GM18526 (cell line): ENCODE measurements around the gene ZMYND11.

ENCODE experiments used
- POLR2A ChIP-seq: IDR thresholded peaks from 3 replicates; pipeline ENCODE4 v1.6.1; 2011; ENCODE audit not compliant: insufficient read length; ENCODE audit errors: extremely low read depth

ZMYND11 gene

GRCh38 chr10:215444-215843, 80.2 kb downstream of the ZMYND11 start:
- TF ChIP-seq POLR2A: no peak

- no peak for TF ChIP-seq POLR2A
Observed at GRCh38 chr10:218798-219197, 83.5 kb downstream of the ZMYND11 start.

DNA sequence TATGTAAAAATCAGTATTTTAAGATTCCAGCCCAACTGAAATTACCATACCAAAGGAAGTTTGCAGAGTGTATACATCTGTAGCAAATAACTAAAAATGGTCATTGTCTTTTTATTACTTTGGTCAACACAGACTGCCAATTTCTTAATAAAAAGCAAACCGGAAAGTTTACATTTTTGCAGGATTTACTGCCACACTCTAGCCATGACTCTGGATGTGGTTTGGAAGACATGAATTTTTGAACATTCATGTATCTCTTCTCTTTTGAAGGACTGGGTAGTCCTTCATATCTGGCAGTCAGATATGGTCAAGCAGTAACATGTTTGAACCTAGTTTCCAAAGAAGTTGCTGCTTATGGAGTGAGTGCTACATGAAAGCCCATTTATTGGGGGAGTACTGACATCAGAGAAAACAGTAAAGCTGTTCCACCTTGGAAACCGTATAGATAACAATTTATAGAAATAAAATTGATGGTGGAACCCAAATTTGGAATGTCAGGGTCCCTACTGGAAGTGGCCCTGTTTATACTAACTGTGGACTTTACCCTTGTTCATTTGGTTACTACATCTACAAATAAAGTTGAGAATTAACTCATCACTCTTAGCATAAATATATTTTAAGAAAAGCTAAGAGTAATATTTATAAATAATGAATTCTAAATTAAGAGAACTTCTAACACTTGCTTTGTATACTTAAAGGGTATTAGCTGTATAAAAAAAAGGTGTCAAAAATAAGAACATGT, 84.6 kb downstream of the ZMYND11 start:
- TF ChIP-seq POLR2A: no peak

- no peak for TF ChIP-seq POLR2A
Observed at GRCh38 chr10:224571-224970, 89.3 kb downstream of the ZMYND11 start.

GRCh38 chr10:226018-226417, 90.8 kb downstream of the ZMYND11 start:
- no peak for TF ChIP-seq POLR2A

DNA sequence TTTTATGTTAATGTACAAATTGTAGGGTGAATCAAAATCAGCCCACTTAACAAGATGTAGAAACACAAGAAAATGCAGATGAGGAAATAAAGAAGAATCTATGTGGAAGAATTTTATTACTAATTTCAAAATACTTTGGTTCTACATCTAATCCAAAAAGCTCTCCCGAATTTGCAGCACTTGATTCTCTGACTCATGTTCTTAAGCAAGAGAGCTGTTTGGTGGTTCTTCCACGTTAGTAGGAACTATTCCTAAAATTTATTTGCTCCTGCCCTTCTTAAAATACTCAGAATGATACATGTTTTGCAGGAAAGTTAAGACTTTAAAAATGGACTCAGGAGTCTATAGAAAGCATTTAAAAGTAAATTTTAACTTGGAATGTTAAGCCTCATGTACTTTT, 91.8 kb downstream of the ZMYND11 start:
- no peak for TF ChIP-seq POLR2A

- TF ChIP-seq POLR2A: no peak
Observed at GRCh38 chr10:228366-228765, 93.1 kb downstream of the ZMYND11 start.

GRCh38 chr10:230758-231157, 95.5 kb downstream of the ZMYND11 start:
- no peak for TF ChIP-seq POLR2A

DNA sequence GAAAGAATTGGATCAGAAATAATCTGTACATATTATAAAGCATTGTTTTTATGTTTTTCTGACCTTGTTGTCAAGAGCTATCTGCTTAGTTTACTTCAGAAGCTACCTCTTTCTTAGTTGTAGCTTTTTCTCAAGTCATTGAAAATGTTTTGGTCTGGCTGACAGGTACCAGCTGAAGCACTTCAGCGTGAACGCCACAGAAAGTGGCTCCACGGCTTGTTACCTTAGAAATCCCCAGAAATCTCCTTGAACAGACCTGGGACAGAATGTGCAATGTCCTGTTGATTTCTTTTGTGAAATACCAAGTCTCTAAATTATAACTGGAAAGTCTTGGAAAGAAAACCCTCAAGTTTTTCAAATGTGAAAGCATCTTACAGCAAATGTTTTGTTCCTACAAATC, 96.8 kb downstream of the ZMYND11 start:
- no peak for TF ChIP-seq POLR2A

DNA sequence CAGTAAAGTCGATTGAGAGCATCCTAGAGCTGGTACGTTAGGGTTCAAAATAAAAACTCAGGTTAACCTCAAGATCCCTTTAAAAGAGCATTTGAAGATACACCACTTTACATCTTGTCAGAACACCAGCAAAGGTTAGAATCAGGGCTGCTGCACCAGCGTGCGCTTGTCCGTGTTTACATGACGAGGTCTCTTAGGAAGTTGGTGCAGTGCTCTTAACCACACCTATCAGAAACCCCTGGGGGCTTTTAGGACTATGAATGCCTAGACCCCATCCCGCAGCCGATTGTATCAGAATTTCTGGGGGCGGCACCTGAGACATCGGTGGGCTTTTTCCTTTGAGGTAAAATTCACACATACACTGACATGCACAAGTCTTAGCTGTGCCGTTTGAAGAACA, 97.6 kb downstream of the ZMYND11 start:
- no peak for TF ChIP-seq POLR2A

DNA sequence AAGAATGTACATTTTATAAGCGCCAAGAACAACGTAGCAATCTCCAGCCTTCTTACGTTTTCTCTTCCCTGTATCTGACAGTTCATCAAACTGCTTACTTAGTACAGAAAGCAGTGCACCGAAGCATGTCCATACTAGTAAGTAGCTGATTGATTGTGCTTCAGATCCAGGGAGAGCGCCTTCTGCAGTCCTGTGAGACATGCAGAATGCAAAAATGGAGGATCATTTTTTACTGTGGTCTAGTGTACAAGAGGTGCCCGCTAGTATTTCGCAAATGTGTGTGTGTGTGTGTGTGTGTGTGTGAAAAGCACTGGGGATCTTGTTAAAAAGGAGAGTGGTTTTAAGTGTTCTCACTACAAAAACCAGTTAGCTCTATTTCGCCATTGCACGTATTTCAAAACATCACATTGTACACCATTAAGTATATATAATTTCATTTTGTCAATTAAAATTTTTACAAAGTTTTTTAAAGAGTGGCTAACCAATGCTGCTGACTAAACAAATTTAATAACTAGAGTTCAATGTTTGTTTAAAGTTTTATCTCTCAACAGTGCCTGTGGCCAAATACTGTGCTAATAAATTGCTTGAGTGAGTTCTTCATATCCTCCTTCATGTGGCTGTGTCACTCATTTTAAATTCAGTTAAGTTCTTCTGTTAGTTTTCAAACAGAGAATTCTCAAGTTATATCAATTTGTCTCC, 99.6 kb downstream of the ZMYND11 start:
- TF ChIP-seq POLR2A: no peak

DNA sequence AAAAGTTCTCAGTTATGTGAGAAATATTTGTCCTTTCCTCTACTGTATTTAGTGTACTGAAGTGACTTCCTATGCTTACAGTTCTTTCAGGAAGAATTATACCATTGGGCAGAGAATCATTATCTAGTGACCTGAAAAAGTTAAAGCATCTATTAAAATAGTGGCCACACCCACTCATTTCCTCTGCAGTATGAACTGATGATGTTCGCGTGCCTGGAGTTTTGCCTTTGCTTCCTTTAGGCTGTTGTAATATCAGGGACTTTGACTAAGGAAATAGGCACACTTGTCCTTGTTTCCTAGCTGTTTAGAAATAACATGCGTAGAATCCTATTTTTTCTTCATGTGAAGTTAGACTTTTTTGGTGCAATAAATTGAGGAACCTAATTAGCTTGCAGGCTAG, 100.7 kb downstream of the ZMYND11 start:
- no peak for TF ChIP-seq POLR2A

- TF ChIP-seq POLR2A: no peak
Observed at GRCh38 chr10:239109-239508, 103.9 kb downstream of the ZMYND11 start.

DNA sequence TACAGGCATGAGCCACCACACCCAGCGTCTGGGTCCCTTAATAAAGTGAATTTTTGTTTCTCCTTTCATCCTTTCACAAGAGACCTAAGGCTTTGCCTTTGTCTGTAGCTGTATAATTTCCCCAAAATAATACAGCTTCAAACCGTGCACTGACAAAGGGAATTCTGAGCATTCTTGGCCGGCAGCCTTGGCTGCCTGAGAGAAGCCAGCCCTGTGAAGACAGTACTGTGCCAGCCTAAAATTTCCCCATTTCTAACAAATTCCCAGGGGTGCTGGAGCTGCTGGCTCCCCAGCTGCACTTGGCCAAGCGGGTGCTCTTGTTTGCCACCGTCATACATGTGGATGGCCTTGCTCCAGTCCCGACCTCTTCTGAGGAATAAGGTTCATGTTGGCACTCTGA, 106.2 kb downstream of the ZMYND11 start:
- TF ChIP-seq POLR2A: no peak

DNA sequence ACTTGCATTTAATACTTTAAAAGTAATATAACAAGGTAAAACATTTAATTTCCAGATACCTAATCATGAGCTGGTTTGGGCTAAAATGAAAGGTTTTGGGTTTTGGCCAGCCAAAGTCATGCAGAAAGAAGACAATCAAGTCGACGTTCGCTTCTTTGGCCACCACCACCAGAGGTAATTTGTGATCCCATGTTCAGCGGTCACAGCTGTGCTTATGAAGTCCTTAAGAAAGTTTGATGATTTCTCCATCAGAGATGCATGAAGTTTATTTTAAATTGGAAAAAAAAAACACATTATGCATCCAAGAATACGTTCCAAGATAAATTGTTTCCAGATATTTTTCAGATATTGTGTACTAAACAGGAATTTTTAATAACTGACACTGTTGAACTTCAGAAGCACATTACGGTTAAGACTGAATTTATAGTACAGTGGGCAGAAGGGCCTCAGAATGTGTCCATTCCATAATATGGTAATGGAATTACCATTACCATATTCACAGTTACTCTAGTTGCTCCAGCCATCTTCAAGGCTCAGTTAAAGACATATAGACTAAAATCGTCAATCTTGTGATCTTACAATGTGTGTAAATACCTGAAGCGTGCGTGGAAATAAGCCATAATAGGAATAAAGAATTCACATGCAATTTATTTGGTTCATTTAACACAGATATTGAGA, 106.8 kb downstream of the ZMYND11 start:
- TF ChIP-seq POLR2A: no peak

GRCh38 chr10:244227-244626, 109.0 kb downstream of the ZMYND11 start:
- TF ChIP-seq POLR2A: no peak
